Measurements from ENCODE around the gene UNC13D.
"Not testable (repeated sequence)": the region's sequence is repeated elsewhere in the genome, so short reads cannot be mapped to it uniquely, and the experiment has no call there.

Gene UNC13D

DNA sequence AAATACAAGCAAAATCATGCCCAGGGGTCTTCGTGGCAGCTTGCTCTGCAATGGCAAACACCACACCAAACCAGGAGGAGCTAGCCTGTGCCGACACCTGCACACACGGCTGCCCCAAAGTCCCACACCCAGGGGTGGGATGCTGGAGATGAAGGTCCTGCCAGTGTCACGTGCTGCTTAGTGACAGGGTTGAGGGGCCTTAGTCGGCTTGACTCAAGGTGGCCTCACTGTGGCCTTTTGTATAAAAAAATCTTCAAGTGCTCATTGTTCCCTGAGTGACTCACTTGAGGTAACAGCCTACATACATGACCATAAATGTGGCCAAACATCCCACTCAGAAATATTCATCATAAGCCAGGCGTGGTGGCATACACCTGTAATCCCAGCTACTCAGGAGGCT, 45.2 kb upstream of the UNC13D start:
- TF ChIP-seq CTCF (IDR thresholded peaks at IDR 0.05; ENCODE audit: low read depth, low read length) = no peak
- no peak overlapping the region for H3K4me3 ChIP-seq (ENCODE audit: low read depth, low read length)
- H3K36me3 ChIP-seq = peaks cover 20% of the 10 kb centered on the region
- no peak for DNase-seq
- H3K4me1 ChIP-seq = 0 out of 2 replicates have a peak, but pooled peaks cover 3% of the 10 kb centered on the region
- H3K27me3 ChIP-seq = no peaks in the 10 kb centered on the region
- H3K9me3 ChIP-seq = no peaks in the 10 kb centered on the region

DNA sequence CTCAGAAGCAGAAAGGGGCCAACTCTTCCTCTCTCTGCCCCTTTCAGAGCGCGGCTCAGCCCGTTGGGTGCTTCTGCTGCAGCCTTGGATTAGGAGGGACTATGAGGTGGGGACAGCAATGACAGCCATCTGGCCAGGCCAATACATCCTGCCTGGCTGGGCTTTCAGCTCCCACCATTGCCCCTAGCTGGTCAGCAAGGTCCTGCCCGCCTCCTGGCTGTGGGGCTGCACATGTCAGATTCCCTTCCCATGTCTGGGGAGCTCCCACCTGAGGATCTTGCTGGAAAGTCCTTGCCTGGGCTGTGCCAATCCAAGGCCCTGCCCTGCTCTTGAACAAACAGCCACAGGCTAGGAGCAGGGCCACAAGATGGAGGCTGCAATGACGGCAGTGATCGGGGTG, 44.3 kb upstream of the UNC13D start:
- H3K4me3 ChIP-seq (ENCODE audit: low read depth, low read length) = no peak overlapping the region
- peaks cover 18% of the 10 kb centered on the region for H3K36me3 ChIP-seq
- H3K27me3 ChIP-seq = no peaks in the 10 kb centered on the region
- no peak for TF ChIP-seq CTCF (IDR thresholded peaks at IDR 0.05; ENCODE audit: low read depth, low read length)
- H3K9me3 ChIP-seq = no peaks in the 10 kb centered on the region
- H3K4me1 ChIP-seq = 0 out of 2 replicates have a peak, but pooled peaks cover 3% of the 10 kb centered on the region
- no peak for DNase-seq

GRCh38 chr17:75885860-75886259, 41.7 kb upstream of the UNC13D start:
- not testable (repeated sequence) for H3K4me1 ChIP-seq; H3K27me3 ChIP-seq; H3K9me3 ChIP-seq; H3K4me3 ChIP-seq (ENCODE audit: low read depth, low read length); H3K36me3 ChIP-seq; DNase-seq

- Histone ChIP-seq H3K4me3 (ENCODE audit: low read depth, low read length) (no peak overlapping the region), H3K4me1 (0 out of 2 replicates have a peak, but pooled peaks cover 3% of the 10 kb centered on the region), H3K9me3 (no peaks in the 10 kb centered on the region), H3K27me3 (no peaks in the 10 kb centered on the region), H3K36me3 (no peaks in the 10 kb centered on the region; the same call in 1 of the 2 replicates)
- no peak for DNase-seq
- no peak for TF ChIP-seq CTCF (IDR thresholded peaks at IDR 0.05; ENCODE audit: low read depth, low read length)
Measured at GRCh38 chr17:75885431-75885830, 41.2 kb upstream of the UNC13D start.

GRCh38 chr17:75881678-75882454, 37.7 kb upstream of the UNC13D start:
- TF ChIP-seq CTCF (IDR thresholded peaks at IDR 0.05; ENCODE audit: low read depth, low read length) = no peak
- no peaks in the 10 kb centered on the region for H3K36me3 ChIP-seq
- H3K4me3 ChIP-seq (ENCODE audit: low read depth, low read length) = no peak overlapping the region
- H3K27me3 ChIP-seq = peaks cover 15% of the 10 kb centered on the region
- no peak for DNase-seq
- H3K4me1 ChIP-seq = peaks cover 4% of the 10 kb centered on the region
- H3K9me3 ChIP-seq = no peaks in the 10 kb centered on the region

DNA sequence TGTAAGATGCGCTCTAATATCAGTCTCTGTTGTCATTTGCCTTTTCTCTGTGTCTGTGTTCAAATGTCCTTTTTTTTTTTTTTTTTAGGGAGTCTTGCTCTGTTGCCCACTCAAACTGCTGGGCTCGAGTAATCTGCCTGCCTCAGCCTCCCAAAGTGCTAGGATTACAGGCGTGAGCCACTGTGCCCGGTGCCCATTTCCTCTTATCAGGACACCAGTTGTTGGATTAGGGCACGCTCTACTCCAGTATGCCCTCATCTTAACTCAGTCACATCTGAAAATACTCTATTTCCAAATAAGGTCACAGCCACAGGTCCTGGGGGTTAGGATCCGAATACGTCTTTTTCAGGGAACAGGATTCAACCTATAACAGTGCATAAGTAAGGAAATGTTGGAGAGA, 36.1 kb upstream of the UNC13D start:
- peaks cover 9% of the 10 kb centered on the region for H3K4me1 ChIP-seq
- no peak overlapping the region for H3K4me3 ChIP-seq (ENCODE audit: low read depth, low read length)
- H3K9me3 ChIP-seq = no peaks in the 10 kb centered on the region
- no peaks in the 10 kb centered on the region for H3K36me3 ChIP-seq
- no peak for DNase-seq
- H3K27me3 ChIP-seq = peaks cover 15% of the 10 kb centered on the region
- no peak for TF ChIP-seq CTCF (IDR thresholded peaks at IDR 0.05; ENCODE audit: low read depth, low read length)

All from BE2C (cell line).